ENCODE data around the gene DNAJB8.

- TF ChIP-seq CTCF (IDR thresholded peaks at IDR 0.05) (no peak), POLR2A (IDR thresholded peaks at IDR 0.05) (no peak)
Measured at GRCh38 chr3:128501431-128501830, 34.7 kb upstream of the DNAJB8 start.
